Measurements from ENCODE around the gene TMEM270.
A peak's percentile ranks its signal among the peaks of the same experiment; 100 is the strongest.

The TMEM270 gene

DNA sequence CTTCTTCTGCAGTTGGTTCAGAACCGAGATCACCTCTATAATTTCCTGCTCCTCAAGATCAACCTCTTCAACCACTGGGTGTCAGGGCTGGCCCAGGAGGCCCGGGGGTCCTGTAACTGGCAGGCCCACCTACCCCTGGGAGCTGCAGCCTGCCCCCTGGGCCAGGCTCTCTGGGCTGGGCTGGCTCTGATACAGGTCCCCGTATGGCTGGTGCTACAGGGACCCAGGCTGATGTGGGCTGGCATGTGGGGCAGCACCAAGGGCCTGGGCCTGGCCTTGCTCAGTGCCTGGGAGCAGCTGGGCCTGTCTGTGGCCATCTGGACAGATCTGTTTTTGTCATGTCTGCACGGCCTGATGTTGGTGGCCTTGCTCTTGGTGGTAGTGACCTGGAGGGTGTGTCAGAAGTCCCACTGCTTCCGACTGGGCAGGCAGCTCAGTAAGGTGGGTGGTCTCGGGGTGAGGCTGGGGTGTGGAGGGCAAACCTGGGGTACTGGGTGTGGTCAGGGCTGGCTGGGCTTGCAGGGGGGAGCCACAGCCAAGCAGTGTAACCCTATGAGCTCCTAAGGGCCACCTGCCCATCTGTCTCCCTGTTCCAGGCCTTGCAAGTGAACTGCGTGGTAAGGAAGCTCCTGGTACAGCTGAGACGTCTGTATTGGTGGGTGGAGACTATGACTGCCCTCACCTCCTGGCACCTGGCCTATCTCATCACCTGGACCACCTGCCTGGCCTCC, 4.2 kb downstream of the TMEM270 start:
- TF ChIP-seq POLR2A (IDR thresholded peaks at IDR 0.05; ENCODE audit: extremely low read depth, insufficient read length) (no peak), MYC (IDR thresholded peaks at IDR 0.05; ENCODE audit: low read depth, low read length) (no peak)
- TF ChIP-seq, protein P1, sequence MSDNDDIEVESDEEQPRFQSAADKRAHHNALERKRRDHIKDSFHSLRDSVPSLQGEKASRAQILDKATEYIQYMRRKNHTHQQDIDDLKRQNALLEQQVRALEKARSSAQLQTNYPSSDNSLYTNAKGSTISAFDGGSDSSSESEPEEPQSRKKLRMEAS (IDR thresholded peaks at IDR 0.05; ENCODE audit: low read depth, low read length): no peak
- TF ChIP-seq, protein P2, sequence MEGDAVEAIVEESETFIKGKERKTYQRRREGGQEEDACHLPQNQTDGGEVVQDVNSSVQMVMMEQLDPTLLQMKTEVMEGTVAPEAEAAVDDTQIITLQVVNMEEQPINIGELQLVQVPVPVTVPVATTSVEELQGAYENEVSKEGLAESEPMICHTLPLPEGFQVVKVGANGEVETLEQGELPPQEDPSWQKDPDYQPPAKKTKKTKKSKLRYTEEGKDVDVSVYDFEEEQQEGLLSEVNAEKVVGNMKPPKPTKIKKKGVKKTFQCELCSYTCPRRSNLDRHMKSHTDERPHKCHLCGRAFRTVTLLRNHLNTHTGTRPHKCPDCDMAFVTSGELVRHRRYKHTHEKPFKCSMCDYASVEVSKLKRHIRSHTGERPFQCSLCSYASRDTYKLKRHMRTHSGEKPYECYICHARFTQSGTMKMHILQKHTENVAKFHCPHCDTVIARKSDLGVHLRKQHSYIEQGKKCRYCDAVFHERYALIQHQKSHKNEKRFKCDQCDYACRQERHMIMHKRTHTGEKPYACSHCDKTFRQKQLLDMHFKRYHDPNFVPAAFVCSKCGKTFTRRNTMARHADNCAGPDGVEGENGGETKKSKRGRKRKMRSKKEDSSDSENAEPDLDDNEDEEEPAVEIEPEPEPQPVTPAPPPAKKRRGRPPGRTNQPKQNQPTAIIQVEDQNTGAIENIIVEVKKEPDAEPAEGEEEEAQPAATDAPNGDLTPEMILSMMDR (IDR thresholded peaks at IDR 0.05; ENCODE audit: low read depth, low read length): no peak
- no peak overlapping the region for H3K4me3 ChIP-seq (ENCODE audit: low read depth, low read length)
- DNase-seq (ENCODE audit: low read depth): no peak

DNA sequence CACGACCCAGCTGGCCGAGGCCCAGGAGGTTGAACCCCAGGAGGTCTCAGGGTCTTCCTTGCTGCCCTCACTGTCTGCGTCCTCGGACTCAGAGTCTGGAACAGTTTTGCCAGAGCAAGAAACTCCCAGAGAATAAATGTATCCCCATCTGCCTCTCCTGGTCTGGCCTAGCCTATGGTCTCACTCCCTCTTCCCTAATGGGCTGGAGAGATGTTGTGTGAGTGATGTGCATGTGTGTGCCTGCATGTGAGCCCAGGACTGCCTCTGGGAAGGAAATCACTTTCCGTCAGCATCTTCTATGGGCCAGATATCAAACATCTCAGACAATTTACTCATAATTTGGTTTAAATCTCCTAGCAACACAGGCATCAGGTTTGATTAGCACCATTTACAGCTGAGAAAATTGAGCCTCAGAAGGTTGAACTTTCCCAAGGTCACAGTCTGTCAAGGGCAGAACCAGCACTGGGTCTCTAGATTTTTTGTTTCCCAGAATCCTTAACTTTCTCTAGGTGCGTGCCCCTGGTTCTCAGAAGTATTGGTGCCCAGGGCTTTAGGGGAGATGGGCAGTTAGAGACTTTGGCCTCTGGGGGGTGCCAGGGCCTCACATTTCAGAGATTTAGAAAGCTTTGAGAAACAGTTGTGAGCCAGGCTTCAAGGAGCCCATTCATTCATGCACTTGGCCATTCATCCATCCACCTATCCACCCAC, 4.9 kb downstream of the TMEM270 start:
- H3K4me3 ChIP-seq (ENCODE audit: low read depth, low read length): no peak overlapping the region
- TF ChIP-seq MYC (IDR thresholded peaks at IDR 0.05; ENCODE audit: low read depth, low read length) (no peak), POLR2A (IDR thresholded peaks at IDR 0.05; ENCODE audit: extremely low read depth, insufficient read length) (no peak)
- TF ChIP-seq, protein P2 (IDR thresholded peaks at IDR 0.05; ENCODE audit: low read depth, low read length): peak; percentile 76
- TF ChIP-seq, protein P1 (IDR thresholded peaks at IDR 0.05; ENCODE audit: low read depth, low read length): no peak
- peak; percentile 72 for DNase-seq (ENCODE audit: low read depth)

DNA sequence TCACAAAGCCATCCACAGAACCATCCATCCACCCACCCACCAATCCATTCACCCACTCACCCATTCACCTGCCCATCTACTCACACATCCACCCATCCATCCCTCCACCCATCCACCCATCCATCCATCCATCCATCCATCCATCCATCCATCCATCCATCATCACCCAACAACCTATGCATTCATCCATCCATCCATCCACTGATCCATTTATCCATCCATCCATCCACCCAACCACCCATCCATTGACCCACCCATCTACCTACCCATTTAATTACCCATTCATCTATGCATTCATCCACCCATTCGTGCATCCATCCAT, 5.4 kb downstream of the TMEM270 start:
- no peak overlapping the region for H3K4me3 ChIP-seq (ENCODE audit: low read depth, low read length)
- TF ChIP-seq MYC (IDR thresholded peaks at IDR 0.05; ENCODE audit: low read depth, low read length): no peak
- no peak for TF ChIP-seq POLR2A (IDR thresholded peaks at IDR 0.05; ENCODE audit: extremely low read depth, insufficient read length)
- TF ChIP-seq, protein P1 (IDR thresholded peaks at IDR 0.05; ENCODE audit: low read depth, low read length): no peak
- TF ChIP-seq, protein P2 (IDR thresholded peaks at IDR 0.05; ENCODE audit: low read depth, low read length): no peak
- DNase-seq (ENCODE audit: low read depth): no peak

DNA sequence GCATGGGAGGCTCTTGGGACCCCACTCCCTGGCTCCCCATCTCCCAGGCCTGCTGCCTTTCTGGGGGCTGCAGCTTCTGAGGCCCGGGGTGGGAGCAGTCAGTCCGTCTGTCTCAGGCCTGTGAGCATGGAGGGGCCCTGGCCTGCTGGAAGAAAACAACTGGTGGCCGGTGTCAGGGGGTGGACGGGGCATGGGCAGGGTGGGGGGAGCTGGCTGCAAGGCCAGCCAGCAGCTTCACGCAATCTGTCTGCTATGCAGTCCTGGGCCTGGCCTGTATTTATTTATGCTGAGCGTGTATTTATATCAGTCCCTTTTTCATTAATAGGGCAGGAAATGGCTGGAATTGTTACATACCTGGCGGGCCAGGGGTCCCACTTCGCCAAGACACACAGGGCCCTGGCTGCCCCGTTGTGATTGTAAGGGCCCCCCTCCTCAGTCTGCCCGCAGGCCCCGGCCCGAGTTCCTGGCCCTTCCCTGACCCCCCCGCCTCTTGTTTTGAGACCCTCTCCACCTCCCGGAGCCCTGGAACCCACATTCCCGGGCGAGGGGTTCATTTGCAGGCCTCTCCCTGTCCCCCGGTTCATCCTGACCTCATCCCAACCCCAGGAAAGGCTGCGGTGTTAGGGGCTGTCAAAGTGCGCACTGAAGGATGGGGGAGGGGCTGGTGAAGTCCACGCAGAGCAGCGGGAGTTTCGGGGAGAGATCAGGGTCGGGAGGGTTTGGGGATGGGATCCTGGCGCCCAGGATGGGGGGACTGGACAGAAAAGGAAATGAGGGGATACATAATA, 8.2 kb downstream of the TMEM270 start:
- TF ChIP-seq MYC (IDR thresholded peaks at IDR 0.05; ENCODE audit: low read depth, low read length): no peak
- TF ChIP-seq, protein P2 (IDR thresholded peaks at IDR 0.05; ENCODE audit: low read depth, low read length): no peak
- TF ChIP-seq, protein P1 (IDR thresholded peaks at IDR 0.05; ENCODE audit: low read depth, low read length): no peak
- TF ChIP-seq POLR2A (IDR thresholded peaks at IDR 0.05; ENCODE audit: extremely low read depth, insufficient read length): no peak
- no peak for DNase-seq (ENCODE audit: low read depth)
- H3K4me3 ChIP-seq (ENCODE audit: low read depth, low read length): no peak overlapping the region

DNA sequence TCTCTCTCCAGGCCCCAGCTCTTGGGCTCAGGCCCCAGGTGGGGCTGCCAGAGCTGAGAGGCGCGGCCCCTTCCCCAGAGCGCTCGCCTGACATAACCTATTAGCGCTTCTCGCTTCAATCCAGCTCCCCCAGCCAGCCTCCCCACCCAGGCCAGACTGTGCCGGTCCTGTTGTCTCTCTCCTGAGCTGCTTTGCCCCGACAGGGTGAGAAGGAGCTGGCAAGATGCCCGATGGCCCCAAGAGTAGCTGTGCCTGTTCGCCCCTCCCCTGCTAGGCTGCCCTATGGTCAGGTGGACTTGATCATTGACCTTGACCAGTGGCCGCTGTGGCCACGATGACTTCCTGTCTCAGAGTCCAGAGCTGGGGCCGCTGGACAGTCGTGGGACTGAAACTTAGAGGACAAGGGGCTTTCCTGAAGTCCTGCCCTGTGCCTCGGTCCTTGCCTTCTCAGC, 9.1 kb downstream of the TMEM270 start:
- DNase-seq (ENCODE audit: low read depth): no peak
- H3K4me3 ChIP-seq (ENCODE audit: low read depth, low read length): no peak overlapping the region
- TF ChIP-seq, protein P1 (IDR thresholded peaks at IDR 0.05; ENCODE audit: low read depth, low read length): no peak
- TF ChIP-seq MYC (IDR thresholded peaks at IDR 0.05; ENCODE audit: low read depth, low read length): no peak
- no peak for TF ChIP-seq POLR2A (IDR thresholded peaks at IDR 0.05; ENCODE audit: extremely low read depth, insufficient read length)
- TF ChIP-seq, protein P2 (IDR thresholded peaks at IDR 0.05; ENCODE audit: low read depth, low read length): no peak
